Caki2 (cell line): ENCODE results near the gene URAD. TPM values are rescaled to one million over a fixed set of nuclear protein-coding genes. Genes with fewer than 3 reads are reported as not detected.
"Not testable (repeated sequence)": the region's sequence is repeated elsewhere in the genome, so short reads cannot be mapped to it uniquely, and the experiment has no call there.

Source experiments
- DNase-seq: peaks from one replicate; pipeline ENCODE4 v3.0.0-alpha.2; 2015; ENCODE audit warnings: low read depth
- in situ Hi-C: cut with HindIII; loops from 2 replicates; pipeline ENCODE4 v1.10.0; 2016; ENCODE audit warnings: low sequenced_read_pairs, low pct_unique_long_range_greater_than_20kb, mixed read lengths
- total RNA-seq: library from RNA; depleted of rRNA; stranded (reverse); fragments of >200 nt; shearing (Covaris generic); gene quantifications from 2 replicates; pipeline ENCODE4 v1.2.3, GENCODE V29; 2014; ENCODE audit warnings: low replicate concordance

The URAD gene
- total RNA-seq, 1 experiment from 2014 or later: not detected

GRCh38 chr13:27964741-27965323 is 23.7 kb downstream of the URAD start:
- DNase-seq: no peak
- in situ Hi-C loops: no loop called here

GRCh38 chr13:27964206-27964605 is 24.3 kb downstream of the URAD start:
- in situ Hi-C loops, DNase-seq: not testable (repeated sequence)

DNA sequence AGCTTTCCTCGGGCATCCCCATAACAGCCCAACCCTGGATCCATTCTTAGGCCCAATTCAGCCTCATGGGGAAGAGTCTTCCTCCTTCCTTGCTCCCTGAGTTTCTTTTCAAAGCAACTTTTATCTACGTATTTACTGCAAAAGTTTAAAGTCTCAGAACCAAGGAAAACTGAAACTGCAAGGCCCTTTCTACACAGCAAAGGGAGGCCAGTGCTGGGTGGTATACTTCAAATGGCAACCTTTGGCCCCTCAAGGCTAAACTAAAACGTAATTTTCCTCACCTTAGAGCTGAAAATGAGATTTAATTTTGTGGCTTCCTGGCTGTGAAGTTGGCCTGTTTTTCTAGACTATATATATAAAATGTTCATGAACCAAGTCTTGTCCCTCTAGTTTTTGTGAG is 25.0 kb downstream of the URAD start:
- in situ Hi-C loops: no loop called here
- DNase-seq: no peak

- DNase-seq: no peak
- in situ Hi-C loops: no loop called here
These were observed 25.5 kb downstream of the URAD start for GRCh38 chr13:27962982-27963381.

DNA sequence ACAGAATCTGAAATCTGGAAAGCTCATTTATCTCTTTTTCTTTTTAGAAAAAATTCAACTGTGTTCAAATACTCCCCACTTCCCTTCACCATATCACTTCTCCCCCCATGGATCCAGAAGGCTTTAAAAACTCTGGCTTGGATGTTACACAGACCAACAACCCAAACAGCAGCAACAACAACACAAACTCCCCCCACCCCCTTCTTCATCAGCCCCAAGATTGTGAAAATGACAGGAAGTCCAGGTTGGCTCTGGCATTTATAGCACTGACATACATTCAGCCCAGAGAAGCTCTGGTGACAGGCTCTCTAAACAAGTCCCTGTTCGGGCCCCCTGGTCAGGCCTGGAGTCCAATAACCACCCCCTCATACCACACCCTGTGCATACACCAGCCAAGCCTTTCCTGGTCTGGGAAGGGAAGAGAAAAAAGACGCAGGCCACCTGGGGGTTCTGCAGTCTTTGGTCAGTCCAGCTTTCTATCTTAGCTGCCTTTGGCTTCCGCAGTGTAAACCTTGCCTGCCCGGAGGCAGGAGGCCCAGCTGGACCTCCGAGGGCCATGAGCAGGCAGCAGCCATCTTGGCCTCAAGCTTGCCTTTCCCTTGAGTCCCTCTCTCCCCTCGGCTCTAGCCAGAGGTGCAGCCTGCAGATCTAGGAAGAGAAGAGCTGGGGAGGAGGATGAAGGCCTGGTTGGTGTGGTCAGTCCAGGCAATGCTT is 26.2 kb downstream of the URAD start:
- in situ Hi-C loops: no loop called here
- DNase-seq: no peak

DNA sequence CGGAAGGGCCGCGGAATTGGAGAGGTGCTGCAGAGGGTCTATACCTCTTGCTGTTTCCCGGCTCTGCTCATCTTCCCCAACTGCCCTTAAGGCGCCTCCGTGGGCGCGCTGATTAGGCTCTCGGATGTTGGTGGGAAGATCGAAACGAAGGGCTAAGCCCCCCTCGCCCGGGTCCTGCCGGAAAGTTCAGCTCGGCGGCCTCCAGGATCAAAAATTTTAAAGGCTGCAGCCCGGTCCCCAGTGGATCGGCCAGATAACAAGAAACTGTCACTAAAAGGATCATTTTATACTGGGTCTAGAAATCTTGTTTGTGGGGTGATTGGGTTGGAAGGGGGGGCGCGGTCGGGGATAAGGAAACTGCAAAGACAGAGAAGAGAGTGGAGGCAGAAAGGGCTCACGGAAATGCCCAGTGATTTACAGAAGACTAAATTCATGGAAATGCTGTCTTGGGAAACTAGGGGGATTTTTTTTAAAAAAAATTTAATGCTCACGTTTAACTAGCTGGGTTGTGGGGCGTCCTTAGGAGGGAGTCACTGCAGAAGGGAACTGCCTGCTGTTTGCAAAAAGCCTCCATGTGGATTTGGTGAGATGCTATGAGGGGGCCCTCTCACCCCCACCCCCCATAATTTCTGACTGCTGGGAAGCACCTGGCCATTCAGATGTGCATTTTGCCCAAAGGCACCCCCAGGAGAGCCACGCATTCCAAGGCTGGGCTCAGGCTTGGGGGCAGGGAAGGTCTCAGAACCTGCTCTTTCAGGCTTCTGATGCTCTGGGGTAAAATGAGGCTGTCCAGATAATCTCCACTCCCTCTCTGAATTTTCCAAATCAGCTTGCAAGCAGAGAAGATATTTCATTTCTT is 27.0 kb downstream of the URAD start:
- no peak for DNase-seq
- in situ Hi-C loops: no loop called here

GRCh38 chr13:27960362-27961226 is 27.9 kb downstream of the URAD start:
- peak; percentile 64 for DNase-seq
- in situ Hi-C loops: no loop called here

GRCh38 chr13:27959976-27960361 is 28.5 kb downstream of the URAD start:
- DNase-seq: no peak
- in situ Hi-C loops: no loop called here

DNA sequence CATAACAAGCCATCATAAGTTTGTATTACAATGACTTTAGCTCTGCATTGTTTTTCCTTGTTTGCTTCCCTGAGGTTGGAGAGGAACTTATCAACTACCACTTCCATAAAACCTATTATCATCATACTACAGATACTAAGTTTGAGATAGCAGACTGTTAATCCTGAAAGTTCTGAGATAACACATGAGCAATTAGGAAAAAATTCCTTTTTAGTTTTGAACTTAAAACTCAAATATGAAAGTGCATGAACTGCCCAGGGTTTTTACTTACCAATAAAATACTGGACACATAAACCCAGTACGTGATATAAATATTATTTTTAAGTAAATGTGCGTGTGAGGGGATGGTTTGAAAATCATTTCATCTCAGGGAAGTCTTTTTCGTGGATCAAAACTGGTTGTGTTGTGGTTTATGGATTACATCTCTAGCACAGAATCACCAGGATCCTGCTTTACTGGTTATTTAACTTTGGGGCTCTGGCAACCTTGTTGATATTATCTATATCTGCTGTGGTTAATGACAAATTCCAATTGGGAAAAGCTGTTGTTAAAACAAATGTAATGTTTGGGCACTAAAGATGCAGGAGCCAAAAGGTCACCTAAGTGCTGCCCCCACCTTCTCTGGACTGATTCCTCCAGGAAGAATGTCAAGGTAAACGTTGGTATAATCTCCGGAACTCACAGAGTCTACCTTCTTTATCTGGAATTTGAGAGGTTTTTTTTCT is 31.8 kb downstream of the URAD start:
- no peak for DNase-seq
- in situ Hi-C loops: no loop called here

DNA sequence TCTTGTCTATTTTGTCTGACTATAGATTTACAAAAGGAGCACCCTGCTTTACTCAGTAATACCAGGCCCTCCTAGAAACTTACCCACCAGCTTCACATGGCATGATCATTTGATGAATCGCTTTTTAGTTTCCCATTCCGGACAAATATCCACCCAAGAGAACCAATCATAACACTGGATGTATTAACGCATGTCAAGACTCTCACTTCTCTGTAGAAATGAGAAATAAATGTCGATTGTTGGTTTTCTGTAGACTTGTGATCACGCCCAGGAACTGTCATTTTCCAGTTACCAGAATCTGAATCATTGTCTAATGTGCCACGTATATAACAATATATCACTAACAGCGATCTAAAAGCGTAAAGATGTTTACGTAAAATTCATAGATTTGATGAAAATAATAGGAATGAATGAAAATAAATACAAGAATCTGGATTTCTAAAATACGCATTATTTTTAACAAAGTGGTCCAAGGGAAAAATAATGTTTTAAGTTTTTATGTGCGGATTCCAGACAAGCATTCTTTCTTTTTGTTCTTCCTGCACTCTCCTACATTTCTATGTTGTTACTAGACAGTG is 33.4 kb downstream of the URAD start:
- DNase-seq: no peak
- in situ Hi-C loops: no loop called here

GRCh38 chr13:27954406-27954851 is 34.1 kb downstream of the URAD start:
- no peak for DNase-seq
- in situ Hi-C loops: no loop called here

- in situ Hi-C loops: no loop called here
- peak; percentile 77 for DNase-seq
These were observed 34.7 kb downstream of the URAD start for GRCh38 chr13:27953676-27954405.

- DNase-seq: no peak
- in situ Hi-C loops: no loop called here
These were observed 35.4 kb downstream of the URAD start for GRCh38 chr13:27952876-27953675.

DNA sequence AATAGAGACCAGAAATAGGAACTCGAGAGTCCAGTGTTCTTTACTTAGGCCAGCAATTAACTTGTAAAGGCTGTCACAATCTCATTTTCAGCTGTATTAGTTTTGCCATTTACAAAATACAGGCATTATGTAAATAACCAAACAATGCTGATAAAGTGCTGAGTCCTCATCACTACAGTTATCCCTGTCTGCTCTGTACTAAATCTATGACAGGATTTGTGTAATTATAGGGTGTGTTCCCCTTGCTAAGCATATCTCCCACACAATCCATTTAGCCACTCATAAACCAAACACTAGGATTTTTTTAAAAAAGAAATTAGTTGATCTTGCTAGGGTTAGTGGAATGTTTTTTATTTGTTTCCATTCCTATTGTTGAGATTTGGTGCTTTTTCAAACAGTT is 45.5 kb downstream of the URAD start:
- in situ Hi-C loops: no loop called here

GRCh38 chr13:27933580-27934328 is 54.7 kb downstream of the URAD start:
- no peak for DNase-seq
- in situ Hi-C loops: no loop called here

More for the DNA sequence above, 45.5 kb downstream of the URAD start:
- DNase-seq: no peak
